HG03135 (cell line): Measurements from ENCODE around the gene BOD1L2.

Experiments used
- ATAC-seq: cut with Tn5 transposase; IDR thresholded peaks from one replicate; pipeline ENCODE4 v1.9.1; 2021; ENCODE audit warnings: mild to moderate bottlenecking, moderate library complexity; ENCODE audit not compliant: unreplicated experiment

Gene BOD1L2

GRCh38 chr18:57149531-57149930, 2.6 kb downstream of the BOD1L2 start:
- ATAC-seq: no peak

- ATAC-seq: no peak
Observed at GRCh38 chr18:57150081-57150480, 3.2 kb downstream of the BOD1L2 start.

GRCh38 chr18:57150828-57151227, 3.9 kb downstream of the BOD1L2 start:
- ATAC-seq: no peak

GRCh38 chr18:57154191-57154830, 7.4 kb downstream of the BOD1L2 start:
- no peak for ATAC-seq

GRCh38 chr18:57164401-57164800, 17.5 kb downstream of the BOD1L2 start:
- ATAC-seq: no peak

- no peak for ATAC-seq
Observed at GRCh38 chr18:57167617-57168308, 20.9 kb downstream of the BOD1L2 start.

- no peak for ATAC-seq
Observed at GRCh38 chr18:57171026-57171425, 24.1 kb downstream of the BOD1L2 start.

GRCh38 chr18:57175532-57175931, 28.6 kb downstream of the BOD1L2 start:
- ATAC-seq: no peak

- ATAC-seq: no peak
Observed at GRCh38 chr18:57185434-57185833, 38.5 kb downstream of the BOD1L2 start.

GRCh38 chr18:57188851-57189557, 42.1 kb downstream of the BOD1L2 start:
- ATAC-seq: no peak

- no peak for ATAC-seq
Observed at GRCh38 chr18:57190026-57190425, 43.1 kb downstream of the BOD1L2 start.

- no peak for ATAC-seq
Observed at GRCh38 chr18:57194070-57194469, 47.2 kb downstream of the BOD1L2 start.

GRCh38 chr18:57194622-57195021, 47.7 kb downstream of the BOD1L2 start:
- no peak for ATAC-seq

- ATAC-seq: no peak
Observed at GRCh38 chr18:57195341-57195740, 48.5 kb downstream of the BOD1L2 start.

GRCh38 chr18:57197261-57197660, 50.4 kb downstream of the BOD1L2 start:
- no peak for ATAC-seq

- ATAC-seq: no peak
Observed at GRCh38 chr18:57198073-57198472, 51.2 kb downstream of the BOD1L2 start.
